ENCODE results near the gene KIF13A.
A peak's percentile ranks its signal among the peaks of the same experiment; 100 is the strongest.
"Not testable (repeated sequence)": the region's sequence is repeated elsewhere in the genome, so short reads cannot be mapped to it uniquely, and the experiment has no call there.

The KIF13A gene

DNA sequence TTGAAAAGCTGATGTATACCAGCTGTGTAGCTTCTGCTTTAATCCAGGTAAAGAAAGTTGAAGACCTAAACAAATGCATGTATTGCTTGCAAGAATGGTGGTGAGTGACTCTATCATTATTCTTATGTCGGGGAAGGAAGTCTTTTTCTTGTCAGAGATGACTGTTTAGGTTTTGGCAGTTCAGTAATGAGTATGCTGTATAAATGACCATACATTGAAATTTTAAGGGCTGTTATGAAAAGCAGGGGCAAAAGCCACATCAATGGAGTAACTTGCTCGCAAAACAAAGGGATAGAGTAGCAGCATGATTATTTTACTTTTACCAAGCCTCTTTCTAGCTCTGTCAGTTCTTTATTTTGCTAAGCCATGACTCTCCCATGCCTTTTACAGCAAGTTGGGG, 224.8 kb downstream of the KIF13A start:
- DNase-seq, result no peak

- no peak for DNase-seq
Measured at GRCh38 chr6:17758119-17758518, 229.3 kb downstream of the KIF13A start.

- DNase-seq, result no peak
Measured at GRCh38 chr6:17754254-17754653, 233.2 kb downstream of the KIF13A start.

GRCh38 chr6:17745324-17745723, 242.1 kb downstream of the KIF13A start:
- DNase-seq, result not testable (repeated sequence)

DNA sequence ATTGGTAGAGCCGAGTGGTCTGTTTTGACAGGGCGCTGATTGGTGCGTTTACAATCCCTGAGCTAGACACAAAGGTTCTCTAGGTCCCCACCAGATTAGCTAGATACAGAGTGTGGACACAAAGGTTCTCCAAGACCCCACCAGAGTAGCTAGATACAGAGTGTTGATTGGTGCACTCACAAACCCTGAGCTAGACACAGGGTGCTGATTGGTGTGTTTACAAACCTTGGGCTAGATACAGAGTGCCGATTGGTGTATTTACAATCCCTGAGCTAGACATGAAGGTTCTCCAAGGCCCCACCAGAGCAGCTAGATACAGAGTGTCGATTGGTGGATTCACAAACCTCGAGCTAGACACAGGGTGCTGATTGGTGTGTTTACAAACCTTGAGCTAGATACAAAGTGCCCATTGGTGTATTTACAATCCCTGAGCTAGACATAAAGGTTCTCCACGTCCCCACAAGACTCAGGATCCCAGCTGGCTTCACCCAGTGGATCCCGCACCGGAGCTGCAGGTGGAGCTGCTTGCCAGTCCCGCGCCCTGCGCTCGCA, 242.6 kb downstream of the KIF13A start:
- not testable (repeated sequence) for DNase-seq

- DNase-seq, result no peak
Measured at GRCh38 chr6:17744019-17744756, 243.2 kb downstream of the KIF13A start.

DNA sequence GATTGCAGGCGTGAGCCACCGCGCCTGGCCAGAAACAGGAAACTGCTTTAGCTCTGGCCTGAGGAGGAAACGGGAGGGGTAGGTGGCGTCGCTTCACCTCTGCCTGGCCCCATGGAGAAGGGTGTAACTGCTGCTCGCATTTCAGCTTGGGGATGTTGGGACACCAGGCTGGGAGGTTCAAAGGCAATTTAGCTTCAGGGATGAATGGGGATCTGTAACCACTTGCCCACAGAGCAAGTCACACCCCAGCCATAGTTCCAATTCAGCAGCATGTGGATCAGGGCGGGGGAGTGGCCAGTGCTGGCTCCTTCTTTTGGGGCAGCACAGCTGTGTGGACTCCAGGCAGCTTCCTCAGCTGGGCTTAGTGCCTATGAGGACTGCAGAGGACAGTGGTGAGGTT, 245.9 kb downstream of the KIF13A start:
- no peak for DNase-seq

- peak; percentile 38 for DNase-seq
Measured at GRCh38 chr6:17740559-17741220, 246.7 kb downstream of the KIF13A start.

DNA sequence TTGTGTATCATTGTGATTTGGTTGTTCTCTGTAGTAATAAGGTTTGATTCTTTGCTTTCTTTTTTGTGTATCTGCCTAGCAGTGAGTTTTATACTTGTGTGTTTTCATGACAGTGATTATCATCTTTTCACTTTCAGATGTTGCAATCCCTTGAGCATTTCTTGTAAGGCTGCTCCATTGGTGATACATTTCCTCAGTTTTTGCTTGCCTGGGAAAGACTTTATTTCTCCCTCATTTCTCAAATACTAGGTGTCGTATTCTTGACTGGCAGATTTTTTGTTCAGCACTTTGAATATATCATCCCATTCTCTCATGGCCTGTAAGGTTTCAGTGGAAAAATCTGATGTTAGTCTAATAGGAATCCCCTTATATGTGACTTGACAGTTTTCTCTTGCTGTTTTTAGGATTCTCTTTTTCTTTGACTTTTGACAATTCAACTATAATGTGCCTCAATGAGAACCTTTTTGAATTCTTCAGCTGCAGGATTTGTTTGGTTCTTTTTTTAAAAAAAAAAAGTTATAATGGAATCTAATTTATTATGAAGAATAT, 249.7 kb downstream of the KIF13A start:
- DNase-seq, result no peak

DNA sequence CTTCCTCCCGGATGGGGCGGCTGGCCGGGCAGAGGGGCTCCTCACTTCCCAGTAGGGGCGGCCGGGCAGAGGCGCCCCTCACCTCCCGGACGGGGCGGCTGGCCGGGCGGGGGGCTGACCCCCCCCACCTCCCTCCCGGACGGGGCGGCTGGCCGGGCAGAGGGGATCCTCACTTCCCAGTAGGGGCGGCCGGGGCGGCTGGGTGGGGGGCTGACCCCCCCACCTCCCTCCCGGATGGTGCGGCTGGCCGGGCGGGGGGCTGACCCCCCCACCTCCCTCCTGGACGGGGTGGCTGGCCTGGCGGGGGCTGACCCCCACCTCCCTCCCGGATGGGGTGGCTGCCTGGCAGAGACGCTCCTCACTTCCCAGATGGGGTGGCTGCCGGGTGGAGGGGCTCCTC, 252.1 kb downstream of the KIF13A start:
- not testable (repeated sequence) for DNase-seq

GRCh38 chr6:17730078-17730704, 257.2 kb downstream of the KIF13A start:
- DNase-seq, result no peak

- DNase-seq, result no peak
Measured at GRCh38 chr6:17729223-17730077, 258.0 kb downstream of the KIF13A start.

DNA sequence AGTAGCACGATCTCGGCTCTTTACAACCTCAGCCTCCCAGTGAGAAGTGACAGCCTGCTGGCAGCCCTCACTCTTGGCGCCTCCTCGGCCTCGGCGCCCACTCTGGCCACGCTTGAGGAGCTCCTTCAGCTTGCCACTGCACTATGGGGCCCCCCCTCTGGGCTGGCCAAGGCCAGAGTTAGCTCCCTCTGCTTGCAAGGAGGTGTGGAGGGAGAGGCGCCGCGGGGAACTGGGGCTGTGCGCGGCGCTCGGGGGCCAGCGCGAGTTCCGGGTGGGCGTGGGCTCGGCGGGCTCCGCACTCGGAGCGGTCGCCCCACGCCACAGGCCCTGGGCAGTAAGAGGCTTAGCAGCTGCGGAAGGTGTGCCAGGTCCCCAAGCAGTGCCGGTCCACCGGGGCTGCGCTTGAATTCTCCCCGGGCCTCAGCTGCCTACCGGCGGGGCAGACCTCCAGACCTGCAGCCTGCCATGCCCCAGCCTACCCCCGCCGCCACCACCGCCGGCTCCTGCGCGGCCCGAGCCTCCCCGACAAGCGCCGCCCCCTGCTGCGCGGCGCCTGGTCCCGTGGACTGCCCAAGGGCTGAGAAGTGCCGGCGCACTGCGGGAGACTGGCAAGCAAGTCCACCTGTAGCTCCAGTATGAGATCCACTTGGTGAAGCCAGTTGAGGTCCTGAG, 258.7 kb downstream of the KIF13A start:
- no peak for DNase-seq

DNA sequence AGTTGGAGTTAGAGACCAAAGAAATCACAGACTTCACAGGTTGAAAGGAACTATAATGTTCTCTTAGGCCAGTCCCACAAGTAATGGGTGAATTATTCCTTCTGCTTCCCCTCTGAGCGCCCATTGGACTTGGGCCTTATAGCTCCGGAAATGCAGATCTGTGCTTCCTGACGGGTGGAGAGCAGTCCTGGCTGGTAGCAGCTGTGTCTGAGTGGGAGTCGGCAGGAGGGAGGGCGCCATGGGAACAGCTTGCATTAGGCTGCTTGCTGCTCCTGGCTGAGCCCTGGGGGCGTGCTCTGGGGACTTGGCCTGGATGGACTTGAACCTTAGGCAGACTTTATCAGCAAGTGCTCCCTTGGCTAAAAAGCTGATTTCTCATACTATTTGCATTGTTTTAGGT, 262.4 kb downstream of the KIF13A start:
- DNase-seq, result peak; percentile 27

- DNase-seq, result no peak
Measured at GRCh38 chr6:17724341-17724740, 263.1 kb downstream of the KIF13A start.

DNA sequence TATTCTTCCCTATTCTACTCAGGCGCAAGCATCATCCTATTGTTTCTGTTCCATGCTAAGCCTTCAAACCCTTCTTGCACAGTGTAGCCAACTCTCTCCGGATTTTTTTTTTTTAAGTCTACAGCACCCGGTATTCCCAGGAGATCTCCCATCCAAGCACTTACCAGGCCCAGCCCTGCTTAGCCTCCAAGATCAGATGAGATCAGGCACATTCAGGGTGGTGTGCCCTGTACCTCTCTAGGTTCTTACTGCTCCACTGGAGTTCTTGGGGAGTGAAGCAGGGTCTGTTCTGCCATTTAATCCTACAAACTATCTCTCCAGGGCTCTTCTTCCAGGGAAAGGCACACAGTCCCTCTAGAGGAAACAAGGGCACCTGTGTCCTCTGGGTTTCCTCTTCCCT, 265.8 kb downstream of the KIF13A start:
- DNase-seq, result no peak

GRCh38 chr6:17719323-17720041, 268.0 kb downstream of the KIF13A start:
- DNase-seq, result peak; percentile 48

DNA sequence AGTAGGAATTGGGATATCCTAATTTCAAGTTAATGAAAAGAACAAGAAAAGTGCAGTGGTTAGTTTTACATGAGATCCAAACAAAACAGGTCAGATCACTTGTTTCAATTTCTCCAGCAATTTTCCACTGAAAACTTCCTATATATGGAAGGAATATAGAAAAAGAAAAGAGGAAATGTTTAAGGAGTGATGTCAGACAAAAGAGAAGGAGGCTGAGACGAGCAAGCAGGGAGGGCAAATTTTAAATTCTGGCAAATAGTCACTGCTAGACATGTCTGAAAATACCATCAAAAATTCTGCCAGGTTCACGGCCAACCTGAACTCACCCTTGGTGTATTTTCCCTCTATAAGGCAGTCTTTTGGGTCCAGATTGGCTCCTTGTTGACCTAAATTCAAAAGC, 271.2 kb downstream of the KIF13A start:
- DNase-seq, result no peak

DNA sequence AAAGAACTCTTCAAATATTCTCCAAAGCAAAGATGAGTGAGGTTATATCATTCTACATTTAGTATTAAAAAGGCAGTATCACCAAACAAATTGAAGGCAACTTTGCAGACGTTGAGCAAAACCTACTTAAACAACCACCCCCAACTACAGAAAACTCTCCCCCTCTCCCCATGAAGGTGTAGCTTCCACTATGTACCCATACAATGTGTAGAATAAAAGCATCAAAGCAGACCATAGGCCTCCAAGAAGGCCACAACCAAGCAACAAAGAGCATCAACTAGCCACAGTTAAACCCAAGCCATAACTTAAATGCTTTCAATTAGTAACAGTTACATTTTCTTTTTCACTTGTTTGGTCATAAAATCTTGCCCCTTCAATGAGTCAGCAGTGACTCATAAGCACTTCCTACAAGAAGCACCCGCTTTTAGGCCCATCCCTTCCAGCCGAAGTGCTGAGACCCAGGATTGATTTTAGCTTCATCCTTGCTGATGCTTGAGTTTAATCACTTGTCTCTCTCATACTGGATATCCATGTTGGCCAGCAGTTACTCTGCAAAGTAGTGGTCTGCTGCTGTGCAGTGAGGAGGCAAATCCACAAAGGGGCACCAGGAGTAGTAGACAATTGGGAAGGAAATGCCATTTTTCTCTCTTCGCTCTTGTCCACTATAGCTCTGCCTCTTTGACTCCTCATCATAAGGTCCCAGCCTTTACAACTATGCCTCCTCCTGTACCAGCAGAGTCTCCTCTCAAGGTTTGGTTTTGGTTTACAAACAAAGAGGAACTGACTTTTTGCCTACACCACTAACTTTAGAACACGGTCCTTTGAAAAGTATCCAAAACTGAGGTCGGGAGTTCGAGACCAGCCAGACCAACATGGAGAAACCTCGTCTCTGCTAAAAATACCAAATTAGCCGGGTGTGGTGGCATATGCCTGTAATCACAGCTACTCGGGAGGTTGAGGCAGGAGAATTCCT, 272.3 kb downstream of the KIF13A start:
- no peak for DNase-seq

DNA sequence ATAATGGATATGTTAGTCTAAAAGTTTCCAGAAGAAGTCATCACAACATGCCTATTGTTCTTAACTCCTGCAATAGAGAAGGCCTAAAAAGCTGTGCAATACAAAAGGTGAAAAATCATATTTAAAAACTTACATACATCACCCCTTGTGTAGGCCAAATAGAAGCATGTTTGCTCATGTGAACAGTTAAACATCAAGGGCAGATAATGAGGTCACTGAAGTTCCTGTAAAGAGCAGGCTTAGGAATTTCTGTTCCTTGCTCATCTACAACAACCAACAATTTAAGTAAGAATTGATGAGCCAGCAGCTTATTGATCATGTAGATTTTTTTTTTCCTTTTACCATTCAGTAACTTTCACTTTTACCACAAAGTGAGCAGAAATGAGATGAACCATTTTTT, 273.3 kb downstream of the KIF13A start:
- DNase-seq, result no peak
